ENCODE results near the gene RAP1GAP.

DNA sequence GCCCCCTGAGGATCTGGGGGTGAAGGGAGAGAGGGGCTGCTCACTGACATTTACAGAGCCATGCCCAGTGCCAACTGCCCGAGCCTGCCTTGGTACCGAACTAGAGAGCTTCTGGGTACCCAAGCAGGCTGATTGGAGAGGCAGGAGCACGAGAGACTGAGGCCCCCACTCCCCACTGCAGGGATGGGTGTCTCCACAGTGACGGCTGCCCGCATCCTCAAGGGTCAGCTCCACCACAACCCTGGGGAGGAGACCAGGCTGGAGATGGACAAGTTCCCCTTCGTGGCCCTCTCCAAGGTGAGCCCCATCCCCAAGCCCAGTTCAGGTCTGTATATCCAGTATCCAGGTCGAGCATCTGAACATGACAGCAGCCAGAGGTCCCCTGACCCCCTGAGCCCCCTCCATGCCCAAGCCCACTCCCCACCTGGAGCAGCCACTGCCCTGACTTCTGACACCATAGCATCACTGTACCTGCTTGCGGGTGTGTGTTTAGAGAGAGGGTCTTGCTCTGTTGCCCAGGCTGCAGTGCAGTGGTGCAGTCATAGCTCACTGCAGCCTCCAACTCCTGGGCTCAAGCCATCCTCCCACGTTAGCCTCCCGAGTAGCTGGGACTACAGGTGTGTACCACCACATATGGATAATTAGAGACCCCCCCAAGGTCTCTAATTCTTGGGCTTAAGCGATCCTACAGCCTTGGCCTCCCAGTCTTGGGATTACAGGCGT, 108.1 kb downstream of the RAP1GAP start:
- TF ChIP-seq, protein P1, sequence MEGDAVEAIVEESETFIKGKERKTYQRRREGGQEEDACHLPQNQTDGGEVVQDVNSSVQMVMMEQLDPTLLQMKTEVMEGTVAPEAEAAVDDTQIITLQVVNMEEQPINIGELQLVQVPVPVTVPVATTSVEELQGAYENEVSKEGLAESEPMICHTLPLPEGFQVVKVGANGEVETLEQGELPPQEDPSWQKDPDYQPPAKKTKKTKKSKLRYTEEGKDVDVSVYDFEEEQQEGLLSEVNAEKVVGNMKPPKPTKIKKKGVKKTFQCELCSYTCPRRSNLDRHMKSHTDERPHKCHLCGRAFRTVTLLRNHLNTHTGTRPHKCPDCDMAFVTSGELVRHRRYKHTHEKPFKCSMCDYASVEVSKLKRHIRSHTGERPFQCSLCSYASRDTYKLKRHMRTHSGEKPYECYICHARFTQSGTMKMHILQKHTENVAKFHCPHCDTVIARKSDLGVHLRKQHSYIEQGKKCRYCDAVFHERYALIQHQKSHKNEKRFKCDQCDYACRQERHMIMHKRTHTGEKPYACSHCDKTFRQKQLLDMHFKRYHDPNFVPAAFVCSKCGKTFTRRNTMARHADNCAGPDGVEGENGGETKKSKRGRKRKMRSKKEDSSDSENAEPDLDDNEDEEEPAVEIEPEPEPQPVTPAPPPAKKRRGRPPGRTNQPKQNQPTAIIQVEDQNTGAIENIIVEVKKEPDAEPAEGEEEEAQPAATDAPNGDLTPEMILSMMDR (IDR thresholded peaks at IDR 0.05) = no peak
- TF ChIP-seq POLR2A (IDR thresholded peaks at IDR 0.05; ENCODE audit: low read depth) (no peak), EP300 (IDR thresholded peaks at IDR 0.05) (no peak)

Measured in esophagus muscularis mucosa (tissue), 4 donors.